ENCODE measurements around the gene LZTR1. TPM values are rescaled to one million over a fixed set of nuclear protein-coding genes. Genes with fewer than 3 reads are reported as not detected.
A peak's percentile ranks its signal among the peaks of the same experiment; 100 is the strongest.
"Not testable (repeated sequence)": the region's sequence is repeated elsewhere in the genome, so short reads cannot be mapped to it uniquely, and the experiment has no call there.

LZTR1 gene
- total RNA-seq, 1 experiment from 2014 or later, result 37.2 TPM

- Mint-ChIP-seq H3K36me3 (ENCODE audit: insufficient read depth, unreplicated experiment) (peaks cover 22% of the 10 kb centered on the region), H3K4me3 (ENCODE audit: unreplicated experiment) (no peak overlapping the region), H3K9me3 (ENCODE audit: unreplicated experiment) (no peaks in the 10 kb centered on the region), H3K27ac (ENCODE audit: unreplicated experiment) (no peak overlapping the region), H3K4me1 (ENCODE audit: low read depth, unreplicated experiment) (peaks cover 10% of the 10 kb centered on the region), H3K27me3 (ENCODE audit: insufficient read depth, unreplicated experiment) (no peaks in the 10 kb centered on the region)
- H3K27me3 ChIP-seq (replicated peaks; ENCODE audit: control insufficient read depth, insufficient read depth, low read length), result no peaks in the 10 kb centered on the region
- no peak overlapping the region for H3K4me3 ChIP-seq (ENCODE audit: low read depth, low read length)
- H3K36me3 ChIP-seq (ENCODE audit: control insufficient read depth, insufficient read depth, low read length), result no peaks in the 10 kb centered on the region; the same call in 1 of the 2 replicates
- no peak for DNase-seq
- CTCF ChIA-PET, result interaction anchor here (0.6 kb wide), 1 partner anchor 553 kb away, joined by 5 read pairs; no protein-coding TSS in a partner anchor
- BruUV-seq (replicated peaks), result no TSS peak
- peaks cover 9% of the 10 kb centered on the region for H3K4me1 ChIP-seq
- POLR2A ChIA-PET, result no interaction called here
- no peak for TF ChIP-seq CTCF (IDR thresholded peaks at IDR 0.05; ENCODE audit: insufficient read depth in 1 of 2, low read depth in 1 of 2, low read length in 1 of 2, severe bottlenecking in 1 of 2, unreplicated experiment in 1 of 2)
- no peaks in the 10 kb centered on the region for H3K9me3 ChIP-seq
- intact Hi-C loops (cut with micrococcal nuclease; ENCODE audit: unreplicated experiment), result no loop called here
Measured at GRCh38 chr22:21003782-21004181, 21.7 kb downstream of the LZTR1 start.

DNA sequence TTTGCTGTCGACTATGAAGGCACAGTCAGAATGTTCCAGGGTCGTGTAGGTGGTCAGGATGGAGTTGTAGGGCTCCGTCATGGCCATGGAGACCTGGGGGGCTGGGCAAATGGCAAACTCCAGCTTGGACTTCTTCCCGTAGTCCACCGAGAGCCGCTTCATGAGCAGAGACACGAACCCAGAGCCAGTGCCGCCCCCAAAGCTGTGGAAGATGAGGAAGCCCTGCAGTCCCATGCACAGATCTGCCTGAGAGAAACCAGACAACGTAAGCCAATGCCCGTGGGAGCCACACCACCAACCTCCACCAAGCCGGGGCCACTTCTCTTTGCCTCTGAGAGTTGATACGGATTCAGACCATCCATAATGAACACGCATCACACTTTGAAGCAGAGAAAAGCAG lies 27.1 kb downstream of the LZTR1 start:
- CTCF ChIA-PET, result interaction anchor here (0.9 kb wide), 1 partner anchor 250 kb away, joined by 3 read pairs; no protein-coding TSS in a partner anchor
- H3K9me3 Mint-ChIP-seq (ENCODE audit: unreplicated experiment); H3K36me3 ChIP-seq (ENCODE audit: control insufficient read depth, insufficient read depth, low read length); H3K4me1 ChIP-seq; H3K27me3 Mint-ChIP-seq (ENCODE audit: insufficient read depth, unreplicated experiment); H3K4me1 Mint-ChIP-seq (ENCODE audit: low read depth, unreplicated experiment); H3K27ac Mint-ChIP-seq (ENCODE audit: unreplicated experiment); H3K27me3 ChIP-seq (replicated peaks; ENCODE audit: control insufficient read depth, insufficient read depth, low read length); POLR2A ChIA-PET; H3K4me3 Mint-ChIP-seq (ENCODE audit: unreplicated experiment); BruUV-seq (replicated peaks); H3K36me3 Mint-ChIP-seq (ENCODE audit: insufficient read depth, unreplicated experiment); H3K4me3 ChIP-seq (ENCODE audit: low read depth, low read length); intact Hi-C loops (cut with micrococcal nuclease; ENCODE audit: unreplicated experiment); DNase-seq; H3K9me3 ChIP-seq: not testable (repeated sequence)

DNA sequence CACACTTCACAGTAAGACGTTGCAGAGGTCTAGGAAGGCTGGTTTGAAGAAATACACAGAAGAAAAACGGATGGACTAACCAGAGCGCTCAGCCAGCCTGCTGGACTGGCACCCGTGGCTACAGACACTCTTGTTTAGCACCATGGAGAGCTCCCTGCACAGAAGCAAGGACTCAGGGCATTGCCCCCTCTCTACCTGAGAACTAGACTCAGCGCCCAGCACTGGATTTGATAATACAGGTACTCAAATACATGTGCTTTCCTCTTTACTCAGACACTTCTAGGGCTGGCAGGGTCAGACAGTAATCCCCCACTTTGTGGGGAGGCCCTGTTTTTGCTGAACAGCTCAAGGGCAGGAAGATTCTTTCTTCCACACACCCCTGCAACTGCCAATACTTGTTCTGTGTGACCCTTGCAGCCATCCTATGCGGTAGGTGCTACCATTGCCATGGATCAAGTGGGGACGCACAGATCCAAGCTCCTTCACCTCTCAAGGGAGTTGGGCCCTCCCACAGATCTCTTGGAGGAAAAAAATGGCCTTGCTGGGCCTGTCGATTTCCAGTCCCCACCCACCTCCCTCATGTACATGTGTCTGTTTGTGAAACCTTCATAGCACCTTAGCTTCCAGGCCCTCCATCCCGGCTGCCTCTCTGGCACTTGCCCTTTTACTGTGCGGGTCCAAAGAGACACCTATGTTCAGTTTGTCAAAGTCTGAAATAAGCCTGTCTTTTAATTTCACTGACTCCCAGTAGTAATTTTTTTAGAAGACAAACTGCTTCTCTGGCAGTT lies 27.7 kb downstream of the LZTR1 start:
- Mint-ChIP-seq H3K36me3 (ENCODE audit: insufficient read depth, unreplicated experiment) (peaks cover 5% of the 10 kb centered on the region), H3K27ac (ENCODE audit: unreplicated experiment) (no peak overlapping the region), H3K9me3 (ENCODE audit: unreplicated experiment) (no peaks in the 10 kb centered on the region), H3K4me1 (ENCODE audit: low read depth, unreplicated experiment) (peaks cover 11% of the 10 kb centered on the region), H3K27me3 (ENCODE audit: insufficient read depth, unreplicated experiment) (no peaks in the 10 kb centered on the region), H3K4me3 (ENCODE audit: unreplicated experiment) (no peak overlapping the region)
- Histone ChIP-seq H3K9me3 (no peaks in the 10 kb centered on the region), H3K27me3 (replicated peaks; ENCODE audit: control insufficient read depth, insufficient read depth, low read length) (no peaks in the 10 kb centered on the region), H3K36me3 (ENCODE audit: control insufficient read depth, insufficient read depth, low read length) (no peaks in the 10 kb centered on the region), H3K4me1 (peaks cover 12% of the 10 kb centered on the region; the same call in 1 of the 2 replicates), H3K4me3 (ENCODE audit: low read depth, low read length) (no peak overlapping the region)
- TF ChIP-seq CTCF (IDR thresholded peaks at IDR 0.05; ENCODE audit: insufficient read depth in 1 of 2, low read depth in 1 of 2, low read length in 1 of 2, severe bottlenecking in 1 of 2, unreplicated experiment in 1 of 2), result no peak
- intact Hi-C loops (cut with micrococcal nuclease; ENCODE audit: unreplicated experiment), result no loop called here
- CTCF ChIA-PET, result interaction anchor here (0.9 kb wide), 1 partner anchor 251 kb away, joined by 3 read pairs; no protein-coding TSS in a partner anchor
- POLR2A ChIA-PET, result no interaction called here
- no TSS peak for BruUV-seq (replicated peaks)
- peak; percentile 67 to 75 for DNase-seq

Data from Caco-2 (cell line).